Measurements from ENCODE around the gene MYO16.

GRCh38 chr13:108981407-108981806 is 352.0 kb downstream of the MYO16 start:
- TF ChIP-seq, protein P1, sequence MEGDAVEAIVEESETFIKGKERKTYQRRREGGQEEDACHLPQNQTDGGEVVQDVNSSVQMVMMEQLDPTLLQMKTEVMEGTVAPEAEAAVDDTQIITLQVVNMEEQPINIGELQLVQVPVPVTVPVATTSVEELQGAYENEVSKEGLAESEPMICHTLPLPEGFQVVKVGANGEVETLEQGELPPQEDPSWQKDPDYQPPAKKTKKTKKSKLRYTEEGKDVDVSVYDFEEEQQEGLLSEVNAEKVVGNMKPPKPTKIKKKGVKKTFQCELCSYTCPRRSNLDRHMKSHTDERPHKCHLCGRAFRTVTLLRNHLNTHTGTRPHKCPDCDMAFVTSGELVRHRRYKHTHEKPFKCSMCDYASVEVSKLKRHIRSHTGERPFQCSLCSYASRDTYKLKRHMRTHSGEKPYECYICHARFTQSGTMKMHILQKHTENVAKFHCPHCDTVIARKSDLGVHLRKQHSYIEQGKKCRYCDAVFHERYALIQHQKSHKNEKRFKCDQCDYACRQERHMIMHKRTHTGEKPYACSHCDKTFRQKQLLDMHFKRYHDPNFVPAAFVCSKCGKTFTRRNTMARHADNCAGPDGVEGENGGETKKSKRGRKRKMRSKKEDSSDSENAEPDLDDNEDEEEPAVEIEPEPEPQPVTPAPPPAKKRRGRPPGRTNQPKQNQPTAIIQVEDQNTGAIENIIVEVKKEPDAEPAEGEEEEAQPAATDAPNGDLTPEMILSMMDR (tag by site-specific recombination; IDR thresholded peaks at IDR 0.05) = no peak
- TF ChIP-seq KLF16 (tag by site-specific recombination; IDR thresholded peaks at IDR 0.05) = no peak
- TF ChIP-seq ZNF600 (tag by site-specific recombination; IDR thresholded peaks at IDR 0.05) = no peak
- TF ChIP-seq SP2 (tag by site-specific recombination; IDR thresholded peaks at IDR 0.05) = no peak
- TF ChIP-seq PRDM2 (tag by site-specific recombination; IDR thresholded peaks at IDR 0.05; ENCODE audit: borderline replicate concordance) = no peak
- TF ChIP-seq ZNF76 (tag by site-specific recombination; IDR thresholded peaks at IDR 0.05; ENCODE audit: borderline replicate concordance, low read depth) = no peak
- TF ChIP-seq, protein P2, sequence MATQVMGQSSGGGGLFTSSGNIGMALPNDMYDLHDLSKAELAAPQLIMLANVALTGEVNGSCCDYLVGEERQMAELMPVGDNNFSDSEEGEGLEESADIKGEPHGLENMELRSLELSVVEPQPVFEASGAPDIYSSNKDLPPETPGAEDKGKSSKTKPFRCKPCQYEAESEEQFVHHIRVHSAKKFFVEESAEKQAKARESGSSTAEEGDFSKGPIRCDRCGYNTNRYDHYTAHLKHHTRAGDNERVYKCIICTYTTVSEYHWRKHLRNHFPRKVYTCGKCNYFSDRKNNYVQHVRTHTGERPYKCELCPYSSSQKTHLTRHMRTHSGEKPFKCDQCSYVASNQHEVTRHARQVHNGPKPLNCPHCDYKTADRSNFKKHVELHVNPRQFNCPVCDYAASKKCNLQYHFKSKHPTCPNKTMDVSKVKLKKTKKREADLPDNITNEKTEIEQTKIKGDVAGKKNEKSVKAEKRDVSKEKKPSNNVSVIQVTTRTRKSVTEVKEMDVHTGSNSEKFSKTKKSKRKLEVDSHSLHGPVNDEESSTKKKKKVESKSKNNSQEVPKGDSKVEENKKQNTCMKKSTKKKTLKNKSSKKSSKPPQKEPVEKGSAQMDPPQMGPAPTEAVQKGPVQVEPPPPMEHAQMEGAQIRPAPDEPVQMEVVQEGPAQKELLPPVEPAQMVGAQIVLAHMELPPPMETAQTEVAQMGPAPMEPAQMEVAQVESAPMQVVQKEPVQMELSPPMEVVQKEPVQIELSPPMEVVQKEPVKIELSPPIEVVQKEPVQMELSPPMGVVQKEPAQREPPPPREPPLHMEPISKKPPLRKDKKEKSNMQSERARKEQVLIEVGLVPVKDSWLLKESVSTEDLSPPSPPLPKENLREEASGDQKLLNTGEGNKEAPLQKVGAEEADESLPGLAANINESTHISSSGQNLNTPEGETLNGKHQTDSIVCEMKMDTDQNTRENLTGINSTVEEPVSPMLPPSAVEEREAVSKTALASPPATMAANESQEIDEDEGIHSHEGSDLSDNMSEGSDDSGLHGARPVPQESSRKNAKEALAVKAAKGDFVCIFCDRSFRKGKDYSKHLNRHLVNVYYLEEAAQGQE (tag by site-specific recombination; IDR thresholded peaks at IDR 0.05) = no peak
- no peak for TF ChIP-seq ZNF776 (tag by site-specific recombination; IDR thresholded peaks at IDR 0.05; ENCODE audit: borderline replicate concordance)
- TF ChIP-seq PRDM1 (tag by site-specific recombination; IDR thresholded peaks at IDR 0.05) = no peak
- TF ChIP-seq, protein P3, sequence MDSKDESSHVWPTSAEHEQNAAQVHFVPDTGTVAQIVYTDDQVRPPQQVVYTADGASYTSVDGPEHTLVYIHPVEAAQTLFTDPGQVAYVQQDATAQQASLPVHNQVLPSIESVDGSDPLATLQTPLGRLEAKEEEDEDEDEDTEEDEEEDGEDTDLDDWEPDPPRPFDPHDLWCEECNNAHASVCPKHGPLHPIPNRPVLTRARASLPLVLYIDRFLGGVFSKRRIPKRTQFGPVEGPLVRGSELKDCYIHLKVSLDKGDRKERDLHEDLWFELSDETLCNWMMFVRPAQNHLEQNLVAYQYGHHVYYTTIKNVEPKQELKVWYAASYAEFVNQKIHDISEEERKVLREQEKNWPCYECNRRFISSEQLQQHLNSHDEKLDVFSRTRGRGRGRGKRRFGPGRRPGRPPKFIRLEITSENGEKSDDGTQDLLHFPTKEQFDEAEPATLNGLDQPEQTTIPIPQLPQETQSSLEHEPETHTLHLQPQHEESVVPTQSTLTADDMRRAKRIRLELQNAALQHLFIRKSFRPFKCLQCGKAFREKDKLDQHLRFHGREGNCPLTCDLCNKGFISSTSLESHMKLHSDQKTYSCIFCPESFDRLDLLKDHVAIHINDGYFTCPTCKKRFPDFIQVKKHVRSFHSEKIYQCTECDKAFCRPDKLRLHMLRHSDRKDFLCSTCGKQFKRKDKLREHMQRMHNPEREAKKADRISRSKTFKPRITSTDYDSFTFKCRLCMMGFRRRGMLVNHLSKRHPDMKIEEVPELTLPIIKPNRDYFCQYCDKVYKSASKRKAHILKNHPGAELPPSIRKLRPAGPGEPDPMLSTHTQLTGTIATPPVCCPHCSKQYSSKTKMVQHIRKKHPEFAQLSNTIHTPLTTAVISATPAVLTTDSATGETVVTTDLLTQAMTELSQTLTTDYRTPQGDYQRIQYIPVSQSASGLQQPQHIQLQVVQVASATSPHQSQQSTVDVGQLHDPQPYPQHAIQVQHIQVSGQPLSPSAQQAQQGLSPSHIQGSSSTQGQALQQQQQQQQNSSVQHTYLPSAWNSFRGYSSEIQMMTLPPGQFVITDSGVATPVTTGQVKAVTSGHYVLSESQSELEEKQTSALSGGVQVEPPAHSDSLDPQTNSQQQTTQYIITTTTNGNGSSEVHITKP (tag by site-specific recombination; IDR thresholded peaks at IDR 0.05) = no peak
- no peak for TF ChIP-seq ZNF10 (tag by site-specific recombination; IDR thresholded peaks at IDR 0.05)
- TF ChIP-seq ZBTB8A (tag by site-specific recombination; IDR thresholded peaks at IDR 0.05) = no peak
- TF ChIP-seq ZNF138 (tag by site-specific recombination; IDR thresholded peaks at IDR 0.05; ENCODE audit: borderline replicate concordance) = no peak

Data from HEK293 (cell line).